Uterus (tissue), 4 donors: ENCODE measurements around the gene UGT1A7. TPM values are rescaled to one million over a fixed set of nuclear protein-coding genes. Genes with fewer than 3 reads are reported as not detected.
"Not testable (repeated sequence)": the region's sequence is repeated elsewhere in the genome, so short reads cannot be mapped to it uniquely, and the experiment has no call there.

ENCODE experiments used
- DNase-seq, 2 donors: peaks; one replicate each; pipeline ENCODE4 v3.0.0-alpha.2; 2019 to 2020
- H3K27ac ChIP-seq, 2 donors: fragments of 200-600 bp; sonication (generic); 1 replicate in 1 of 2; 2 replicates in 1 of 2; pipeline ENCODE4 v1.5.1; 2016 to 2018
- H3K27me3 ChIP-seq, 2 donors: fragments of 200-600 bp; sonication (generic); one replicate each; pipeline ENCODE4 v1.5.1; 2018 to 2019; ENCODE audit warnings: control low read depth in 1 of 2
- H3K36me3 ChIP-seq, 2 donors: fragments of 200-600 bp; sonication (generic); one replicate each; pipeline ENCODE4 v1.5.1; 2019; ENCODE audit warnings: control low read depth in 1 of 2
- H3K4me1 ChIP-seq, 2 donors: fragments of 200-600 bp; sonication (generic); one replicate each; pipeline ENCODE4 v1.5.1; 2018 to 2019; ENCODE audit warnings: control low read depth in 1 of 2
- H3K4me3 ChIP-seq, 2 donors: fragments of 200-600 bp; sonication (generic); 1 replicate in 1 of 2; 2 replicates in 1 of 2; pipeline ENCODE4 v1.5.1; 2018 to 2019; ENCODE audit warnings: mild to moderate bottlenecking in 1 of 2
- H3K9me3 ChIP-seq, 2 donors: fragments of 200-600 bp; sonication (generic); one replicate each; pipeline ENCODE4 v1.5.1; 2019; ENCODE audit warnings: control low read depth in 1 of 2
- CTCF ChIP-seq, 4 experiments: fragments of 200-600 bp in 2 of 4; fragments of 450-650 bp in 2 of 4; sonication (generic) in 2 of 4; IDR thresholded peaks; one replicate each; pipeline ENCODE4 v1.5.1; 2016 to 2019; ENCODE audit warnings: antibody characterized with exemption in 4 of 4, mild to moderate bottlenecking in 2 of 4, moderate library complexity in 1 of 4
- POLR2A ChIP-seq, 2 donors: fragments of 450-650 bp; IDR thresholded peaks; one replicate each; pipeline ENCODE4 v1.6.1; 2016; ENCODE audit warnings: antibody characterized with exemption in 2 of 2, mild to moderate bottlenecking in 1 of 2, moderate library complexity in 1 of 2
- intact Hi-C: fragments of 100-400 bp; cut with DNase I; formaldehyde crosslinking; loops from one replicate; pipeline ENCODE4 v1.15.1; 2023; ENCODE audit warnings: low total_unique reads
- total RNA-seq, 4 donors: library from RNA; depleted of rRNA in 3 of 4; stranded (reverse); fragments of >200 nt in 3 of 4; gene quantifications; one replicate each; pipeline versions ENCODE4 v1.1.0 to v1.2.4, GENCODE V29; 2014 to 2023
- donor health status: DM: yes; HTN: yes; CAD: no.

Gene UGT1A7
- total RNA-seq, 4 donors from 2014 or later: 0.29 TPM; not detected in 3

- H3K4me3 ChIP-seq: no peak overlapping the region
- H3K4me1 ChIP-seq: no peaks in the 10 kb centered on the region
- no peaks in the 10 kb centered on the region for H3K27me3 ChIP-seq
- no peak for TF ChIP-seq POLR2A (IDR thresholded peaks at IDR 0.05)
- no peak for TF ChIP-seq CTCF (IDR thresholded peaks at IDR 0.05)
- no peaks in the 10 kb centered on the region for H3K36me3 ChIP-seq
- no peak overlapping the region for H3K27ac ChIP-seq
- DNase-seq: no peak
- H3K9me3 ChIP-seq: no peaks in the 10 kb centered on the region
- intact Hi-C loops: no loop called here
Observed at GRCh38 chr2:233714121-233714520, 32.4 kb downstream of the UGT1A7 start.

- intact Hi-C loops: no loop called here
Observed at GRCh38 chr2:233718552-233718951, 36.9 kb downstream of the UGT1A7 start, which contains the start of gene UGT1A4. Gene UGT1A4 (plus strand): TSS chr2:233718736. CDS start chr2:233718821, 85 bp downstream.

GRCh38 chr2:233728723-233729301 is 47.1 kb downstream of the UGT1A7 start, which contains the start of gene UGT1A3:
Gene UGT1A3 (plus strand): TSS chr2:233729042. CDS start chr2:233729127, 85 bp downstream.
- Histone ChIP-seq H3K4me1 (no peaks in the 10 kb centered on the region), H3K9me3 (no peaks in the 10 kb centered on the region), H3K27me3 (no peaks in the 10 kb centered on the region), H3K27ac (no peak within 1 kb of the TSS), H3K36me3 (no peaks in the 10 kb centered on the region), H3K4me3 (no peak within 1 kb of the TSS)
- intact Hi-C loops: no loop called here
- no peak for DNase-seq
- no peak for TF ChIP-seq CTCF (IDR thresholded peaks at IDR 0.05)
- TF ChIP-seq POLR2A (IDR thresholded peaks at IDR 0.05): no peak

More at GRCh38 chr2:233718552-233718951, 36.9 kb downstream of the UGT1A7 start, which contains the start of gene UGT1A4:
- no peak for DNase-seq
- Histone ChIP-seq H3K27me3 (no peaks in the 10 kb centered on the region), H3K4me1 (no peaks in the 10 kb centered on the region), H3K27ac (no peak within 1 kb of the TSS), H3K9me3 (no peaks in the 10 kb centered on the region), H3K36me3 (no peaks in the 10 kb centered on the region), H3K4me3 (no peak within 1 kb of the TSS)
- TF ChIP-seq CTCF (IDR thresholded peaks at IDR 0.05) (no peak), POLR2A (IDR thresholded peaks at IDR 0.05) (no peak)

GRCh38 chr2:233736868-233737653 is 55.4 kb downstream of the UGT1A7 start:
- H3K4me3 ChIP-seq, H3K27ac ChIP-seq, DNase-seq, H3K36me3 ChIP-seq, H3K27me3 ChIP-seq, H3K9me3 ChIP-seq, H3K4me1 ChIP-seq, intact Hi-C loops: not testable (repeated sequence)

GRCh38 chr2:233740870-233741269 is 59.2 kb downstream of the UGT1A7 start:
- Histone ChIP-seq H3K4me3 (no peak overlapping the region), H3K27ac (no peak overlapping the region), H3K4me1 (no peaks in the 10 kb centered on the region), H3K27me3 (no peaks in the 10 kb centered on the region), H3K9me3 (no peaks in the 10 kb centered on the region), H3K36me3 (no peaks in the 10 kb centered on the region)
- intact Hi-C loops: no loop called here
- TF ChIP-seq CTCF (IDR thresholded peaks at IDR 0.05) (no peak), POLR2A (IDR thresholded peaks at IDR 0.05) (no peak)
- no peak for DNase-seq
